Measurements from ENCODE around the gene DGKI. TPM values are rescaled to one million over a fixed set of nuclear protein-coding genes. Genes with fewer than 3 reads are reported as not detected.

The DGKI gene
- total and polyA plus RNA-seq, 4 donors, result 0.03 to 1.5 (median 0.33) TPM

- WGBS, 2 donors, result 72 to 76% methylated on average over 3 of the region's 3 CpGs
These were observed 375.6 kb downstream of the DGKI start for GRCh38 chr7:137471128-137471527.

GRCh38 chr7:137469858-137470257, 376.9 kb downstream of the DGKI start:
- peaks cover 0 to 3% (median 0%) of the 10 kb centered on the region in 5 donors for H3K4me1 ChIP-seq (ENCODE audit: control insufficient read depth in 5 of 5, insufficient read depth in 5 of 5, low read length in 5 of 5)
- 86 to 88% methylated on average over 6 of the region's 6 CpGs for WGBS, 2 donors
- no peaks in the 10 kb centered on the region for H3K36me3 ChIP-seq (ENCODE audit: control insufficient read depth in 4 of 4, insufficient read depth in 4 of 4, low read length in 4 of 4)
- H3K27me3 ChIP-seq (ENCODE audit: control insufficient read depth in 3 of 3, insufficient read depth in 3 of 3, low read length in 2 of 3), result no peaks in the 10 kb centered on the region
- no peak overlapping the region for H3K9ac ChIP-seq (ENCODE audit: insufficient read depth in 1 of 2, low read length in 2 of 2)
- no peaks in the 10 kb centered on the region for H3K9me3 ChIP-seq (ENCODE audit: control insufficient read depth in 4 of 4, insufficient read depth in 3 of 4, low read length in 3 of 4)
- no peak overlapping the region for H3K27ac ChIP-seq (ENCODE audit: low read depth in 1 of 2, low read length in 1 of 2)
- ATAC-seq (ENCODE audit: insufficient read depth, low FRiP score), result no peak
- DNase-seq, result no peak
- no peak for TF ChIP-seq CTCF (IDR thresholded peaks at IDR 0.05; ENCODE audit: control extremely low read depth, extremely low read depth)
- H3K4me3 ChIP-seq, result no peak overlapping the region

More at GRCh38 chr7:137471128-137471527, 375.6 kb downstream of the DGKI start:
- H3K9me3 ChIP-seq (ENCODE audit: control insufficient read depth in 4 of 4, insufficient read depth in 3 of 4, low read length in 3 of 4), result no peaks in the 10 kb centered on the region
- H3K27me3 ChIP-seq (ENCODE audit: control insufficient read depth in 3 of 3, insufficient read depth in 3 of 3, low read length in 2 of 3), result no peaks in the 10 kb centered on the region
- DNase-seq (no peak), ATAC-seq (ENCODE audit: insufficient read depth, low FRiP score) (no peak)
- no peak overlapping the region for H3K27ac ChIP-seq (ENCODE audit: low read depth in 1 of 2, low read length in 1 of 2)
- TF ChIP-seq CTCF (IDR thresholded peaks at IDR 0.05; ENCODE audit: control extremely low read depth, extremely low read depth), result no peak
- H3K9ac ChIP-seq (ENCODE audit: insufficient read depth in 1 of 2, low read length in 2 of 2), result no peak overlapping the region
- H3K4me3 ChIP-seq, result no peak overlapping the region
- H3K36me3 ChIP-seq (ENCODE audit: control insufficient read depth in 4 of 4, insufficient read depth in 4 of 4, low read length in 4 of 4), result no peaks in the 10 kb centered on the region
- peaks cover 0 to 3% (median 0%) of the 10 kb centered on the region in 5 donors for H3K4me1 ChIP-seq (ENCODE audit: control insufficient read depth in 5 of 5, insufficient read depth in 5 of 5, low read length in 5 of 5)

- peaks cover 0 to 3% (median 0%) of the 10 kb centered on the region in 5 donors for H3K4me1 ChIP-seq (ENCODE audit: control insufficient read depth in 5 of 5, insufficient read depth in 5 of 5, low read length in 5 of 5)
- no peak overlapping the region for H3K4me3 ChIP-seq
- no peaks in the 10 kb centered on the region for H3K9me3 ChIP-seq (ENCODE audit: control insufficient read depth in 4 of 4, insufficient read depth in 3 of 4, low read length in 3 of 4)
- ATAC-seq (ENCODE audit: insufficient read depth, low FRiP score), result no peak
- TF ChIP-seq CTCF (IDR thresholded peaks at IDR 0.05; ENCODE audit: control extremely low read depth, extremely low read depth), result no peak
- peak in 2 of 3 donors; percentile 13 to 34 for DNase-seq
- H3K9ac ChIP-seq (ENCODE audit: insufficient read depth in 1 of 2, low read length in 2 of 2), result no peak overlapping the region
- no peak overlapping the region for H3K27ac ChIP-seq (ENCODE audit: low read depth in 1 of 2, low read length in 1 of 2)
- H3K27me3 ChIP-seq (ENCODE audit: control insufficient read depth in 3 of 3, insufficient read depth in 3 of 3, low read length in 2 of 3), result no peaks in the 10 kb centered on the region
- H3K36me3 ChIP-seq (ENCODE audit: control insufficient read depth in 4 of 4, insufficient read depth in 4 of 4, low read length in 4 of 4), result no peaks in the 10 kb centered on the region
- 40 to 66% methylated on average over 5 of the region's 5 CpGs for WGBS, 2 donors
These were observed 377.5 kb downstream of the DGKI start for GRCh38 chr7:137469191-137469811.

- DNase-seq (no peak), ATAC-seq (ENCODE audit: insufficient read depth, low FRiP score) (no peak)
- TF ChIP-seq CTCF (IDR thresholded peaks at IDR 0.05; ENCODE audit: control extremely low read depth, extremely low read depth), result no peak
- H3K27ac ChIP-seq (ENCODE audit: low read depth in 1 of 2, low read length in 1 of 2), result no peak overlapping the region
- H3K27me3 ChIP-seq (ENCODE audit: control insufficient read depth in 3 of 3, insufficient read depth in 3 of 3, low read length in 2 of 3), result no peaks in the 10 kb centered on the region
- peaks cover 0 to 2% (median 0%) of the 10 kb centered on the region in 4 donors for H3K9me3 ChIP-seq (ENCODE audit: control insufficient read depth in 4 of 4, insufficient read depth in 3 of 4, low read length in 3 of 4)
- H3K4me3 ChIP-seq, result no peak overlapping the region
- H3K4me1 ChIP-seq (ENCODE audit: control insufficient read depth in 5 of 5, insufficient read depth in 5 of 5, low read length in 5 of 5), result no peaks in the 10 kb centered on the region
- no peak overlapping the region for H3K9ac ChIP-seq (ENCODE audit: insufficient read depth in 1 of 2, low read length in 2 of 2)
- no peaks in the 10 kb centered on the region for H3K36me3 ChIP-seq (ENCODE audit: control insufficient read depth in 4 of 4, insufficient read depth in 4 of 4, low read length in 4 of 4)
- WGBS, 2 donors, result 83 to 84% methylated on average over 5 of the region's 5 CpGs
These were observed 383.9 kb downstream of the DGKI start for GRCh38 chr7:137462847-137463246.

Measured in lung (tissue), 12 donors.